Naive thymus-derived CD4-positive, alpha-beta T cell (primary cell): ENCODE measurements around the gene CLEC6A. TPM values are rescaled to one million over a fixed set of nuclear protein-coding genes. Genes with fewer than 3 reads are reported as not detected.
"Not testable (repeated sequence)": the region's sequence is repeated elsewhere in the genome, so short reads cannot be mapped to it uniquely, and the experiment has no call there.

Experiments used
- ATAC-seq: fragments of 150-1000 bp; cut with Tn5 transposase; 2 replicates; pipeline ENCODE4 v1.10.0; 2021; ENCODE audit warnings: mild to moderate bottlenecking, moderate library complexity
- CTCF ChIA-PET: fragments of 350-600 bp; sonication (Branson Sonifier 250); formaldehyde crosslinking; loops from one replicate; lab custom pipeline; 2021; ENCODE audit warnings: antibody characterized with exemption; lab: Charles Lee
- POLR2A ChIA-PET: fragments of 350-600 bp; sonication (Branson Sonifier 250); formaldehyde crosslinking; loops from one replicate; lab custom pipeline; 2021; ENCODE audit warnings: antibody characterized with exemption, inconsistent platforms; lab: Charles Lee
- DNase-seq, 9 donors: peaks; one replicate each; pipeline versions ENCODE4 v3.0.0 to v3.0.0-alpha.2; 2020 to 2022; ENCODE audit warnings: mixed read lengths in 1 of 9
- H3K27ac ChIP-seq: one replicate; pipeline ENCODE4 v1.7.0; 2013; ENCODE audit warnings: mild to moderate bottlenecking, low read depth, low read length, moderate library complexity
- H3K27me3 ChIP-seq, 2 donors: one replicate each; pipeline ENCODE4 v1.7.0; 2013; ENCODE audit warnings: low read length in 2 of 2, mild to moderate bottlenecking in 2 of 2, moderate library complexity in 2 of 2; ENCODE audit not compliant: control insufficient read depth in 2 of 2, insufficient read depth in 2 of 2
- H3K36me3 ChIP-seq, 3 experiments: 1 replicate in 2 of 3; 2 replicates in 1 of 3; pipeline ENCODE4 v1.7.0; 2013; ENCODE audit warnings: low read length in 3 of 3, mild to moderate bottlenecking in 3 of 3, moderate library complexity in 1 of 3; ENCODE audit not compliant: insufficient read depth in 3 of 3, control insufficient read depth in 2 of 3
- H3K4me1 ChIP-seq, 2 donors: one replicate each; pipeline ENCODE4 v1.7.0; 2013; ENCODE audit warnings: low read length in 2 of 2, mild to moderate bottlenecking in 2 of 2, moderate library complexity in 1 of 2; ENCODE audit not compliant: control insufficient read depth in 2 of 2, insufficient read depth in 2 of 2
- H3K4me3 ChIP-seq: 2 replicates; pipeline ENCODE4 v1.7.0; 2013; ENCODE audit warnings: mild to moderate bottlenecking, low read length
- H3K9me3 ChIP-seq, 3 experiments: 1 replicate in 2 of 3; 2 replicates in 1 of 3; pipeline ENCODE4 v1.7.0; 2013; ENCODE audit warnings: low read length in 3 of 3; ENCODE audit not compliant: control insufficient read depth in 2 of 3
- H3K27ac Mint-ChIP-seq, 9 donors: one replicate each; pipeline ENCODE4 v1.8.0; 2020 to 2022; ENCODE audit warnings: mixed read lengths in 9 of 9, mild to moderate bottlenecking in 8 of 9, moderate library complexity in 5 of 9, inconsistent platforms in 2 of 9
- H3K27me3 Mint-ChIP-seq, 5 donors: one replicate each; pipeline ENCODE4 v1.8.0; 2021 to 2022; ENCODE audit warnings: mixed read lengths in 5 of 5, mild to moderate bottlenecking in 1 of 5
- H3K36me3 Mint-ChIP-seq, 5 donors: one replicate each; pipeline ENCODE4 v1.8.0; 2020 to 2022; ENCODE audit warnings: mixed read lengths in 5 of 5, mild to moderate bottlenecking in 3 of 5, inconsistent platforms in 1 of 5
- H3K4me1 Mint-ChIP-seq, 7 donors: one replicate each; pipeline ENCODE4 v1.8.0; 2020 to 2022; ENCODE audit warnings: mixed read lengths in 7 of 7, mild to moderate bottlenecking in 3 of 7, inconsistent platforms in 1 of 7
- H3K4me3 Mint-ChIP-seq, 10 donors: one replicate each; pipeline ENCODE4 v1.8.0; 2020 to 2022; ENCODE audit warnings: mild to moderate bottlenecking in 10 of 10, mixed read lengths in 10 of 10, moderate library complexity in 6 of 10, inconsistent platforms in 2 of 10
- H3K9me3 Mint-ChIP-seq, 11 donors: one replicate each; pipeline ENCODE4 v1.8.0; 2020 to 2022; ENCODE audit warnings: mixed read lengths in 11 of 11, mild to moderate bottlenecking in 4 of 11, inconsistent platforms in 1 of 11, moderate library complexity in 1 of 11
- intact Hi-C, 2 donors: fragments of 100-400 bp; cut with micrococcal nuclease; formaldehyde crosslinking; loops; one replicate each; pipeline ENCODE4 v1.15.1; 2023
- polyA plus RNA-seq, 2 donors: library from polyadenylated mRNA; unstranded; fragments of 300-500 nt; fragmentation: Illumina TruSeq; gene quantifications; one replicate each; pipeline ENCODE4 v1.2.3, GENCODE V29; 2021
- total RNA-seq, 6 experiments: library from RNA in 5 of 6; stranded (reverse) in 5 of 6; gene quantifications; 1 replicate in 5 of 6; 2 replicates in 1 of 6; pipeline ENCODE4 v1.2.3 and lab custom pipeline; 2021 to 2026

Gene CLEC6A
- total and polyA plus RNA-seq, 7 experiments from 2014 or later = 0.34 to 0.51 TPM; not detected in 5

DNA sequence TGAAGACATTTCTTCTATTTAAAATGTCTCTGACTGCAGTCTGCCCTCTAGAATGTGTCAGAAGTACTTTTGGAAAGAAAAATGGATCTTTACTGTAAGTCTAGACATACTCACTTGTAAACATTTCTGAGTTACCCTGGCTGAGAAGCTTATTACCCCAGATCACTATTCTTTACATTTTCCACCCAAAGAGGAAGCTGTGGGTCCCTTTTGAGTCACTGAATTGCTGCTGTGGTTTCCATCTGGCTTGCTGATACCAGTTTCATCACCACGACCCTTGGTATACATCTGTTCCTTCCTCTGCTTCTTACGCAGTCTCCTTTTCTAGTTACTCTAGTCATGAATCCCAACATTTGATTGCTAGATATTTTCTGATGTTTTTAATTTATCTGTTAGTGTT lies 37.3 kb downstream of the CLEC6A start:
- intact Hi-C loops = no loop called here
- Histone ChIP-seq H3K36me3 (no peaks in the 10 kb centered on the region), H3K4me1 (peaks cover 0 to 16% of the 10 kb centered on the region in 2 donors), H3K9me3 (no peaks in the 10 kb centered on the region), H3K4me3 (no peak overlapping the region), H3K27me3 (no peaks in the 10 kb centered on the region), H3K27ac (no peak overlapping the region)
- ATAC-seq (peak; percentile 93), DNase-seq (peak in 5 of 9 donors; percentile 16 to 47 (median 41))
- peaks cover 0 to 45% (median 0%) of the 10 kb centered on the region in 5 donors for H3K27me3 Mint-ChIP-seq
- H3K27ac Mint-ChIP-seq = peak overlapping the region in 7 of 9 donors; percentile 0 to 62 (median 14)
- H3K4me1 Mint-ChIP-seq = peaks cover 3 to 24% (median 11%) of the 10 kb centered on the region in 7 donors
- ChIA-PET CTCF (no interaction called here), POLR2A (no interaction called here)
- peaks cover 0 to 3% (median 0%) of the 10 kb centered on the region in 5 donors for H3K36me3 Mint-ChIP-seq
- H3K9me3 Mint-ChIP-seq = peaks cover 0 to 3% (median 0%) of the 10 kb centered on the region in 11 donors
- peak overlapping the region in 2 of 10 donors; percentile 20 to 48 for H3K4me3 Mint-ChIP-seq

DNA sequence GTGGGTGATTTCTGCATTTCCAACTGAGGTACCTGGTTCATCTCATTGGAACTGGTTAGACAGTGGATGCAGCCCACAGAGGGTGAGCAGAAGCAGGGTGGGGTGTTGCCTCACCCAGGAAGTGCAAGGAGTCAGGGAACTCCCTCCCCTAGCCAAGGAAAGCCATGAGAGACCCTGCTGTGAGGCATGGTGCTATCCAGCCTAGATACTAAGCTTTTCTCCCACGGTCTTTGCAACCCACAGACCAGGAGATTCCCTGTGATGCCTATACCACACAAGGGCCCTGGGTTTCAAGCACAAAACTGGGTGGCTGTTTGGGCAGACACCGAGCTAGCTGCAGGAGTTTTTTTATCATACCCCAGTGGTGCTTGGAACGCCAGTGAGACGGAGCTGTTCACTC lies 39.9 kb downstream of the CLEC6A start:
- intact Hi-C loops, H3K27ac Mint-ChIP-seq, POLR2A ChIA-PET, ATAC-seq, H3K4me3 Mint-ChIP-seq, H3K9me3 Mint-ChIP-seq, DNase-seq, H3K4me3 ChIP-seq, H3K27ac ChIP-seq, CTCF ChIA-PET, H3K36me3 ChIP-seq, H3K36me3 Mint-ChIP-seq, H3K9me3 ChIP-seq, H3K27me3 ChIP-seq: not testable (repeated sequence)
- H3K27me3 Mint-ChIP-seq = peaks cover 0 to 51% (median 8%) of the 10 kb centered on the region in 5 donors
- peaks cover 5 to 24% (median 11%) of the 10 kb centered on the region in 7 donors for H3K4me1 Mint-ChIP-seq
- H3K4me1 ChIP-seq = peaks cover 0 to 16% of the 10 kb centered on the region in 2 donors

DNA sequence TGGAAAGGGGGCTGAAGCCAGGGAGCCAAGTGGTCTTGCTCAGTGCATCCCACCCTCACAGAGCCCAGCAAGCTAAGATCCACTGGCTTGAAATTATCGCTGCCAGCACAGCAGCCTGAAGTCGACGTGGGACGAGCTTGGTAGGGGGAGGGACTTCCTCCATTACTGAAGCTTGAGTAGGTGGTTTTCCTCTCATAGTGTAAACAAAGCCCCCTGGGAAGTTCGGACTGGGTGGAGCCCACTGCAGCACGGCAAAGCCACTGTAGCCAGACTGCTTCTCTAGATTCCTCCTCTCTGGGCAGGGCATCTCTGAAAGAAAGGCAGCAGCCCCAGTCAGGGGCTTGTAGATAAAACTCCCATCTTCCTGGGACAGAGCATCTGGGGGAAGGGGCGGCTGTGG lies 40.3 kb downstream of the CLEC6A start:
- CTCF ChIA-PET, H3K9me3 Mint-ChIP-seq, ATAC-seq, H3K27ac Mint-ChIP-seq, POLR2A ChIA-PET, H3K36me3 Mint-ChIP-seq, intact Hi-C loops, DNase-seq, H3K4me3 ChIP-seq, H3K27ac ChIP-seq, H3K4me3 Mint-ChIP-seq, H3K27me3 ChIP-seq, H3K9me3 ChIP-seq, H3K36me3 ChIP-seq: not testable (repeated sequence)
- H3K4me1 ChIP-seq = peaks cover 0 to 16% of the 10 kb centered on the region in 2 donors
- Mint-ChIP-seq H3K27me3 (peaks cover 0 to 51% (median 8%) of the 10 kb centered on the region in 5 donors), H3K4me1 (peaks cover 5 to 24% (median 11%) of the 10 kb centered on the region in 7 donors)

DNA sequence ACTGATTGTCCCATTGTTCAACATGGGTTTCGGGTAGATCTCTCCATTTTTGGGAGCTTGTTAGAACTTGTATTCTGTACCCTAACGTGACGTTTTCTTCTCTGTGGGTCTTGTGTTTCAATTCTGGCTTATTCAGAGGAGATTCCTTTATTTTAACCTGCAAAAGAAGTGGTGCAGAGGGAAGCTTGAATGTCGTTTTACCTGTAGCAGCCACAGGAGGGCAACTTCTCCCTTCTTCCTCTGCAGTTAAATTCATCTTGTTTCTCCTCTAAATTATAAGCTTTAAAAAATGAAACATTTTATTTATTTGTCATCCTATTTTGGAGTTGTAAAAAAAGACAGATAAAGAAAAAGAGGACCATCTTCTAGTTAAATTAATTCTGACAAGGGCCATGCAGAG lies 43.9 kb downstream of the CLEC6A start:
- CTCF ChIA-PET = no interaction called here
- Mint-ChIP-seq H3K4me1 (peaks cover 4 to 11% (median 9%) of the 10 kb centered on the region in 7 donors), H3K27ac (no peak overlapping the region), H3K36me3 (no peaks in the 10 kb centered on the region), H3K9me3 (peaks cover 0 to 4% (median 0%) of the 10 kb centered on the region in 11 donors), H3K27me3 (peaks cover 0 to 49% (median 8%) of the 10 kb centered on the region in 5 donors), H3K4me3 (no peak overlapping the region)
- intact Hi-C loops = no loop called here
- H3K36me3 ChIP-seq = no peaks in the 10 kb centered on the region
- H3K4me1 ChIP-seq = no peaks in the 10 kb centered on the region
- H3K27ac ChIP-seq = no peak overlapping the region
- H3K4me3 ChIP-seq = no peak overlapping the region
- ATAC-seq = no peak
- no peak for DNase-seq
- H3K27me3 ChIP-seq = peaks cover 0 to 3% of the 10 kb centered on the region in 2 donors
- H3K9me3 ChIP-seq = no peaks in the 10 kb centered on the region
- POLR2A ChIA-PET = no interaction called here

DNA sequence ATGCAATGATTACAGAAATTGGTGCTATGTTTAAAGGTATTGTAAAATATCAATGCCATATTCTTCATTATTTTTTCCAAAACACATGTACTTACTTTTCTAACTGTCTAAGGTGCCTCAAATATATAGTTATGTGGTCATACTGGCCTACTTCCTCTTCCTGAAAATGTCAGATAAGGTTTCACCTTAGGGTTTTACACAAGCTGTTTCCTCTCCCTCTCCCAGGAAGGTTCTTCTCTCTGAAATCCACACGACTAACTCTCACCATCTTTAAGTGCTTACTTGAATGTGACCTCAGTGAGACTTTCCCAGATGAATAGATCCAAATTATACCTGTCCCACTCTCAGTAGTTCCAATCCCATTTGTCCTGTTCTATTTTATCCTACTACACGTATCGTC lies 46.0 kb downstream of the CLEC6A start:
- Mint-ChIP-seq H3K4me3 (no peak overlapping the region), H3K36me3 (no peaks in the 10 kb centered on the region), H3K27me3 (peaks cover 0 to 46% (median 8%) of the 10 kb centered on the region in 5 donors), H3K27ac (no peak overlapping the region), H3K9me3 (peaks cover 0 to 1% (median 0%) of the 10 kb centered on the region in 11 donors), H3K4me1 (peaks cover 4 to 11% (median 8%) of the 10 kb centered on the region in 7 donors)
- Histone ChIP-seq H3K4me3 (no peak overlapping the region), H3K27me3 (peaks cover 0 to 3% of the 10 kb centered on the region in 2 donors), H3K36me3 (no peaks in the 10 kb centered on the region), H3K4me1 (no peaks in the 10 kb centered on the region), H3K27ac (no peak overlapping the region), H3K9me3 (no peaks in the 10 kb centered on the region)
- DNase-seq (no peak), ATAC-seq (no peak)
- ChIA-PET CTCF (no interaction called here), POLR2A (interaction anchor here (0.6 to 1.0 kb wide), 3 partner anchors 9 to 67 kb away, joined by 3 to 4 read pairs (median 3); no protein-coding TSS in a partner anchor)
- intact Hi-C loops = no loop called here

DNA sequence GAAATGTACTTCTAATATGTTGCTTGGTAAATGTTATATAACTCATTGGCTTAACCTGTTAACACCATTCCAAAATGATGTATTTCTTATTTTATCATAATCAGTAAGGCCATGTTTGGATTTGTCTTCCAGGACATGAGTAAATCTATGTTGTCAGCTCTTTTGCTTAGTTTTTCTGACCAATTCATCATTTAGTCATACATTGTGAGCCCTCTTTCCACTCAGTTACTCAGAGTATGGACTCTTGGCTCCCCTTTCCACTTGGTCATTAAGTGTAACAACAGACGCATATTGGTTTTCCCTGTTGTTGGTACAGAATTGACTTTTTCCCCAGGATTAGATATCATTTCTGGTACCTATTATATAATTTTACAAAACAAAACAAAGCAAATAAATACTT lies 48.6 kb downstream of the CLEC6A start:
- DNase-seq = no peak
- H3K36me3 ChIP-seq = no peaks in the 10 kb centered on the region
- H3K4me1 Mint-ChIP-seq = peaks cover 4 to 11% (median 8%) of the 10 kb centered on the region in 7 donors
- H3K27ac ChIP-seq = no peak overlapping the region
- intact Hi-C loops = no loop called here
- no peak overlapping the region for H3K4me3 Mint-ChIP-seq
- H3K27ac Mint-ChIP-seq = no peak overlapping the region
- H3K27me3 Mint-ChIP-seq = peaks cover under 1 to 38% (median 9%) of the 10 kb centered on the region in 5 donors
- no peak for ATAC-seq
- ChIA-PET CTCF (no interaction called here), POLR2A (no interaction called here)
- H3K9me3 Mint-ChIP-seq = no peaks in the 10 kb centered on the region
- H3K36me3 Mint-ChIP-seq = no peaks in the 10 kb centered on the region
- no peaks in the 10 kb centered on the region for H3K4me1 ChIP-seq
- H3K9me3 ChIP-seq = no peaks in the 10 kb centered on the region
- H3K27me3 ChIP-seq = peaks cover 0 to 3% of the 10 kb centered on the region in 2 donors
- no peak overlapping the region for H3K4me3 ChIP-seq

DNA sequence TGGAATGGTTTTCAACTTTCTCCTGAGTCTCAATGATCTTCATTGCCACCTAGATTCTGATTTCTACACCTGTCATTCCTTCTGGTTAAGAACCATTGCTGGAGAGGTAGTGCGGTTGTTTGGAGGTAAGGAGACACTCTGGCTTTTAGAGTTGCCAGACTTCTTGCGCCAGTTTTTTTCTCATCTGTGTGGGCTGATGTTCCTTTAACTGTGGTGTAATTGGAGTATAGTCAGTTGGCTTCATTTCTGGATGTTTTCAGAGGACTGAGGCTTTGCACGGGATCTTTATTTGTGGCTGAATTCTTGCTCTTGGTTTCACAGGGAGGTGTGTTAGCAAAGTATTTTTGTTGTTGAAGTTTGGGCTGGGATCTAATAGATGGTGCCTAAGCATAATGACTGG lies 51.8 kb downstream of the CLEC6A start:
- intact Hi-C loops = no loop called here
- H3K27ac Mint-ChIP-seq = no peak overlapping the region
- H3K4me3 Mint-ChIP-seq = no peak overlapping the region
- no peaks in the 10 kb centered on the region for H3K9me3 Mint-ChIP-seq
- H3K27me3 ChIP-seq = no peaks in the 10 kb centered on the region
- H3K9me3 ChIP-seq = no peaks in the 10 kb centered on the region
- H3K36me3 Mint-ChIP-seq = no peaks in the 10 kb centered on the region
- ATAC-seq (no peak), DNase-seq (no peak)
- H3K4me3 ChIP-seq = no peak overlapping the region
- H3K27ac ChIP-seq = no peak overlapping the region
- H3K4me1 Mint-ChIP-seq = no peaks in the 10 kb centered on the region
- no peaks in the 10 kb centered on the region for H3K36me3 ChIP-seq
- H3K4me1 ChIP-seq = no peaks in the 10 kb centered on the region
- H3K27me3 Mint-ChIP-seq = peaks cover 0 to 43% (median 10%) of the 10 kb centered on the region in 5 donors
- CTCF ChIA-PET = no interaction called here
- POLR2A ChIA-PET = no interaction called here
